H1 (cell line): Measurements from ENCODE around the gene NUP85. TPM values are rescaled to one million over a fixed set of nuclear protein-coding genes. Genes with fewer than 3 reads are reported as not detected.
A peak's percentile ranks its signal among the peaks of the same experiment; 100 is the strongest.

Experiments
- CTCF ChIA-PET: fragments of 300-600 bp; sonication (Branson Sonifier 250); formaldehyde crosslinking; loops from one replicate; lab custom pipeline; 2021; ENCODE audit not compliant: partially characterized antibody; lab: Charles Lee
- POLR2A ChIA-PET: fragments of 300-600 bp; sonication (Branson Sonifier 250); formaldehyde crosslinking; loops from one replicate; lab custom pipeline; 2021; ENCODE audit warnings: inconsistent platforms; ENCODE audit not compliant: partially characterized antibody; lab: Charles Lee
- DNase-seq, 2 experiments: peaks; one replicate each; pipeline versions ENCODE4 v3.0.0 to v3.0.0-alpha.2; 2010 to 2022; ENCODE audit warnings: low spot score in 2 of 2, low read depth in 1 of 2, mixed read lengths in 1 of 2
- FAIRE-seq: peaks from 2 replicates; lab custom pipeline; 2011; peaks lifted over from hg19 to GRCh38; lab: Jason Lieb, UNC
- H2AFZ ChIP-seq: 2 replicates; pipeline ENCODE4 v1.8.1; 2012; ENCODE audit warnings: low read length, inconsistent platforms
- H2AK5ac ChIP-seq: 2 replicates; pipeline ENCODE4 v1.6.1; 2013; ENCODE audit warnings: low read depth, low read length
- H2BK120ac ChIP-seq: replicated peaks from 2 replicates; pipeline ENCODE3; 2013; ENCODE audit warnings: low read depth, low read length, inconsistent platforms
- H2BK12ac ChIP-seq: 2 replicates; pipeline ENCODE4 v1.6.1; 2013; ENCODE audit warnings: low read depth, low read length
- H2BK15ac ChIP-seq: 2 replicates; pipeline ENCODE4 v1.6.1; 2013; ENCODE audit warnings: low read length
- H2BK20ac ChIP-seq: 2 replicates; pipeline ENCODE4 v1.6.1; 2013; ENCODE audit warnings: low read length
- H2BK5ac ChIP-seq: 2 replicates; pipeline ENCODE4 v1.6.1; 2013; ENCODE audit warnings: low read depth, low read length
- H3K14ac ChIP-seq: 2 replicates; pipeline ENCODE4 v1.6.1; 2013; ENCODE audit warnings: inconsistent platforms; ENCODE audit not compliant: insufficient read length
- H3K18ac ChIP-seq: 2 replicates; pipeline ENCODE4 v1.6.1; 2013; ENCODE audit warnings: low read length; ENCODE audit errors: extremely low read depth
- H3K23ac ChIP-seq: 2 replicates; pipeline ENCODE4 v1.6.1; 2013; ENCODE audit warnings: inconsistent platforms; ENCODE audit not compliant: insufficient read length
- H3K23me2 ChIP-seq: 2 replicates; pipeline ENCODE4 v1.6.1; 2013; ENCODE audit warnings: low read depth, low read length
- H3K27ac ChIP-seq: 2 replicates; pipeline ENCODE4 v1.6.1; 2011; ENCODE audit warnings: low read depth, low read length, inconsistent platforms
- H3K27me3 ChIP-seq, 4 experiments: replicated peaks in 1 of 4; 1 replicate in 1 of 4; 2 replicates in 3 of 4; pipeline versions ENCODE4 v1.6.1 to v1.8.1; 2011 to 2013; ENCODE audit warnings: low read length in 3 of 4, mild to moderate bottlenecking in 3 of 4, inconsistent platforms in 2 of 4, mixed read lengths in 2 of 4, moderate library complexity in 1 of 4; ENCODE audit not compliant: control insufficient read depth in 3 of 4, insufficient read depth in 3 of 4; ENCODE audit errors: extremely low read depth in 1 of 4
- H3K36me3 ChIP-seq, 4 experiments: 2 replicates each; pipeline versions ENCODE4 v1.6.1 to v1.8.1; 2011 to 2013; ENCODE audit warnings: mild to moderate bottlenecking in 4 of 4, low read length in 3 of 4, moderate library complexity in 2 of 4, control low read depth in 1 of 4, inconsistent platforms in 1 of 4; ENCODE audit not compliant: insufficient read depth in 4 of 4, control insufficient read depth in 2 of 4
- H3K4ac ChIP-seq: replicated peaks from 2 replicates; pipeline ENCODE3; 2013; ENCODE audit warnings: low read length, low read depth, mixed read lengths, inconsistent platforms; ENCODE audit not compliant: insufficient read length
- H3K4me1 ChIP-seq, 4 experiments: replicated peaks in 1 of 4; 1 replicate in 1 of 4; 2 replicates in 3 of 4; pipeline versions ENCODE4 v1.6.1 to v1.8.1; 2011 to 2013; ENCODE audit warnings: low read length in 3 of 4, inconsistent platforms in 2 of 4, mixed read lengths in 1 of 4; ENCODE audit not compliant: insufficient read depth in 4 of 4, control insufficient read depth in 3 of 4
- H3K4me2 ChIP-seq, 2 experiments: 2 replicates each; pipeline versions ENCODE4 v1.6.1 to v1.8.1; 2011 to 2013; ENCODE audit warnings: low read depth in 2 of 2, low read length in 2 of 2, control low read depth in 1 of 2, inconsistent platforms in 1 of 2, mild to moderate bottlenecking in 1 of 2; ENCODE audit not compliant: insufficient read depth in 1 of 2
- H3K4me3 ChIP-seq, 4 experiments: fragments of 200-600, 300-600 bp in 1 of 4; sonication (generic), shearing (Covaris generic), sonication (Bioruptor Twin) in 1 of 4; 2 replicates each; pipeline versions ENCODE4 v1.5.1 to v1.8.1; 2011 to 2016; ENCODE audit warnings: low read length in 4 of 4, low read depth in 3 of 4, control low read depth in 2 of 4, inconsistent platforms in 2 of 4, mild to moderate bottlenecking in 2 of 4, mixed read lengths in 1 of 4, moderate library complexity in 1 of 4; ENCODE audit not compliant: insufficient read depth in 2 of 4; ENCODE audit errors: extremely low read depth in 1 of 4
- H3K56ac ChIP-seq: replicated peaks from 2 replicates; pipeline ENCODE3; 2013; ENCODE audit warnings: low read depth, mild to moderate bottlenecking, mixed read lengths, low read length, inconsistent platforms; ENCODE audit not compliant: insufficient read length
- H3K79me1 ChIP-seq: 2 replicates; pipeline ENCODE4 v1.6.1; 2013; ENCODE audit warnings: low read depth, low read length, control low read depth
- H3K79me2 ChIP-seq, 2 experiments: 2 replicates each; pipeline versions ENCODE4 v1.6.1 to v1.8.1; 2012 to 2013; ENCODE audit warnings: low read length in 2 of 2, mild to moderate bottlenecking in 2 of 2, inconsistent platforms in 1 of 2; ENCODE audit not compliant: insufficient read depth in 2 of 2, control insufficient read depth in 1 of 2
- H3K9ac ChIP-seq, 4 experiments: replicated peaks in 1 of 4; 1 replicate in 1 of 4; 2 replicates in 3 of 4; pipeline versions ENCODE4 v1.6.1 to v1.8.1; 2011 to 2013; ENCODE audit warnings: low read depth in 3 of 4, low read length in 3 of 4, control low read depth in 2 of 4, mild to moderate bottlenecking in 2 of 4, moderate library complexity in 2 of 4, inconsistent platforms in 1 of 4; ENCODE audit errors: extremely low read depth in 1 of 4
- H3K9me3 ChIP-seq, 2 experiments: 2 replicates each; pipeline versions ENCODE4 v1.6.1 to v1.8.1; 2012 to 2013; ENCODE audit warnings: mild to moderate bottlenecking in 2 of 2, moderate library complexity in 2 of 2, control low read depth in 1 of 2, inconsistent platforms in 1 of 2, low read depth in 1 of 2, low read length in 1 of 2, mixed read lengths in 1 of 2; ENCODE audit not compliant: insufficient read depth in 2 of 2
- H4K20me1 ChIP-seq, 2 experiments: replicated peaks in 1 of 2; 2 replicates each; pipeline versions ENCODE3 to v1.8.1; 2011 to 2013; ENCODE audit warnings: inconsistent platforms in 2 of 2, low read length in 2 of 2, mild to moderate bottlenecking in 1 of 2; ENCODE audit not compliant: insufficient read depth in 2 of 2, control insufficient read depth in 1 of 2
- H4K5ac ChIP-seq: 2 replicates; pipeline ENCODE4 v1.6.1; 2013; ENCODE audit warnings: low read length, low read depth, mixed read lengths, inconsistent platforms; ENCODE audit not compliant: insufficient read length
- H4K8ac ChIP-seq: 2 replicates; pipeline ENCODE4 v1.8.0; 2013; ENCODE audit warnings: mild to moderate bottlenecking, moderate library complexity, low read length, inconsistent platforms; ENCODE audit not compliant: insufficient read depth; ENCODE audit errors: extremely low read depth
- H4K91ac ChIP-seq: replicated peaks from 2 replicates; pipeline ENCODE3; 2013; ENCODE audit warnings: low read length, mixed read lengths, inconsistent platforms; ENCODE audit not compliant: insufficient read length
- ASH2L ChIP-seq: fragments of 200-600, 300-600 bp; sonication (generic); IDR thresholded peaks from one replicate; pipeline ENCODE4 v1.7.1; 2017; ENCODE audit warnings: low read length
- ATF3 ChIP-seq: IDR thresholded peaks from 2 replicates; pipeline ENCODE4 v1.6.1; 2011; ENCODE audit warnings: low read depth, mild to moderate bottlenecking, low read length; ENCODE audit not compliant: insufficient read depth
- CHD1 ChIP-seq: IDR thresholded peaks from 2 replicates; pipeline ENCODE4 v1.6.1; 2012; ENCODE audit warnings: low read depth, low read length, improper control_type of control experiment
- HDAC6 ChIP-seq: IDR thresholded peaks from one replicate; pipeline ENCODE4 v1.7.1; 2012; ENCODE audit warnings: low read depth, mild to moderate bottlenecking, inconsistent platforms, low read length, moderate library complexity
- KDM4A ChIP-seq: IDR thresholded peaks from one replicate; pipeline ENCODE4 v1.7.1; 2012; ENCODE audit warnings: low read depth, mild to moderate bottlenecking, moderate library complexity, low read length, inconsistent platforms; ENCODE audit not compliant: severe bottlenecking
- KDM5A ChIP-seq: fragments of 200-600 bp; IDR thresholded peaks from 2 replicates; pipeline ENCODE4 v1.7.1; 2012; ENCODE audit warnings: mild to moderate bottlenecking, low read length, inconsistent platforms, mixed read lengths
- PHF8 ChIP-seq: fragments of 200-600 bp; sonication (generic); conservative IDR thresholded peaks from 2 replicates; pipeline ENCODE4 v1.7.1; 2012; ENCODE audit warnings: low read depth, mild to moderate bottlenecking, inconsistent platforms, low read length, moderate library complexity
- RXRA ChIP-seq: IDR thresholded peaks from 2 replicates; pipeline ENCODE4 v1.6.1; 2011; ENCODE audit warnings: low read depth, mild to moderate bottlenecking, low read length, moderate library complexity; ENCODE audit not compliant: insufficient read depth
- SIRT6 ChIP-seq: IDR thresholded peaks from one replicate; pipeline ENCODE4 v1.7.1; 2012; ENCODE audit warnings: low read length, inconsistent platforms
- SRF ChIP-seq: IDR thresholded peaks from 2 replicates; pipeline ENCODE4 v1.6.1; 2011; ENCODE audit warnings: mild to moderate bottlenecking, low read depth, low read length, moderate library complexity
- TAF1 ChIP-seq: IDR thresholded peaks from 2 replicates; pipeline ENCODE4 v1.6.1; 2011; ENCODE audit warnings: mild to moderate bottlenecking, low read depth, low read length
- ZNF274 ChIP-seq: IDR thresholded peaks from 2 replicates; pipeline ENCODE4 v1.7.0; 2012; ENCODE audit warnings: low read length, borderline replicate concordance; ENCODE audit errors: extremely low read depth
- WGBS, 2 experiments: shearing (Covaris generic) in 1 of 2; methylation state at CpG; one replicate each; pipeline versions ENCODE4 v1.1.6 to v1.1.7; 2013 to 2015; ENCODE audit warnings: low lambda C conversion rate in 2 of 2, mixed read lengths in 2 of 2, inconsistent platforms in 1 of 2, low coverage in 1 of 2, missing lambda C conversion rate in 1 of 2; ENCODE audit not compliant: insufficient replicate concordance in 2 of 2, insufficient coverage in 1 of 2, insufficient read length in 1 of 2; ENCODE audit errors: extremely low coverage in 1 of 2, missing lambda C conversion rate in 1 of 2; 5-methylcytosine and 5-hydroxymethylcytosine counted together
- polyA plus RNA-seq, 7 experiments: library from polyadenylated mRNA; depleted of rRNA in 3 of 7; stranded (reverse) in 5 of 7; unstranded in 2 of 7; fragments of >200 nt in 5 of 7; fragments of 200-250 nt in 2 of 7; gene quantifications; 1 replicate in 5 of 7; 2 replicates in 1 of 7; 4 replicates in 1 of 7; pipeline versions ENCODE4 v1.2.1 to v1.2.3, GENCODE V29; 2011 to 2013; ENCODE audit warnings: missing spikeins in 2 of 7, mixed read lengths in 2 of 7
- total RNA-seq: library from RNA; stranded (reverse); fragmentation: NEBNext Ultra II Directional; extraction: Animal tissue kit (Norgen Biotek cat#: 25700); gene quantifications from 2 replicates; pipeline ENCODE4 v1.2.1, GENCODE V29; 2021

The NUP85 gene
- total and polyA plus RNA-seq, 2 of the 8 experiments (the other 6 are each of a cell fraction or from before 2014, with no cell fraction given), result 98.5 to 154 TPM

GRCh38 chr17:75191584-75191983 is 13.9 kb upstream of the NUP85 start:
- FAIRE-seq (no peak), DNase-seq (no peak)
- no peak overlapping the region for H2BK120ac ChIP-seq
- no peaks in the 10 kb centered on the region for H3K27me3 ChIP-seq
- ChIA-PET POLR2A (interaction anchor here (0.7 to 1.2 kb wide), 4 partner anchors 9 to 78 kb away, joined by 3 to 4 read pairs (median 4); partner anchors contain the start of gene SUMO2), CTCF (interaction anchor here (0.7 to 7.0 kb wide), 5 partner anchors 9 to 47 kb away, joined by 3 to 75 read pairs (median 5); no protein-coding TSS in a partner anchor)
- H2BK5ac ChIP-seq, result no peak overlapping the region
- no peak overlapping the region for H2AFZ ChIP-seq
- H4K8ac ChIP-seq, result no peak overlapping the region
- H3K4me2 ChIP-seq, result no peak overlapping the region
- H4K91ac ChIP-seq, result no peak overlapping the region
- TF ChIP-seq SIRT6 (no peak), KDM5A (no peak), SRF (no peak), HDAC6 (no peak), ATF3 (no peak), TAF1 (no peak), CHD1 (no peak), RXRA (no peak), PHF8 (no peak), ASH2L (no peak), KDM4A (no peak), ZNF274 (no peak)
- H2AK5ac ChIP-seq, result no peak overlapping the region
- no peaks in the 10 kb centered on the region for H3K4me1 ChIP-seq
- H3K23me2 ChIP-seq, result no peaks in the 10 kb centered on the region; the same call in 1 of the 2 replicates
- H4K5ac ChIP-seq, result no peak overlapping the region
- no peaks in the 10 kb centered on the region for H4K20me1 ChIP-seq
- 0 out of 2 replicates have a peak overlapping the region, but pooled peaks have one; percentile 17 for H2BK12ac ChIP-seq
- H3K27ac ChIP-seq, result no peak overlapping the region
- H2BK20ac ChIP-seq, result no peak overlapping the region
- H3K9ac ChIP-seq, result no peak overlapping the region
- H3K14ac ChIP-seq, result no peak overlapping the region
- H3K56ac ChIP-seq, result no peak overlapping the region
- no peak overlapping the region for H3K23ac ChIP-seq
- no peak overlapping the region for H3K4me3 ChIP-seq
- H2BK15ac ChIP-seq, result no peak overlapping the region
- H3K4ac ChIP-seq, result no peak overlapping the region
- H3K79me1 ChIP-seq, result no peaks in the 10 kb centered on the region
- H3K18ac ChIP-seq, result no peak overlapping the region
- no peaks in the 10 kb centered on the region for H3K79me2 ChIP-seq
- no peaks in the 10 kb centered on the region for H3K9me3 ChIP-seq
- no peaks in the 10 kb centered on the region for H3K36me3 ChIP-seq
- WGBS, 2 experiments, result 93% methylated on average over 4 of the region's 4 CpGs; no CpG with 5 or more reads in 1 of the 2 experiments
